Caco-2 (cell line): ENCODE results near the gene SRP9. TPM values are rescaled to one million over a fixed set of nuclear protein-coding genes. Genes with fewer than 3 reads are reported as not detected.

Source experiments
- BruUV-seq: library from RNA; stranded (reverse); fragments of 400-500 nt; replicated peaks from 2 replicates; lab custom pipeline; 2021; lab: Mats Ljungman, UMichigan
- CTCF ChIA-PET: fragments of 300-600 bp; sonication (Branson Sonifier 250); formaldehyde crosslinking; loops from one replicate; lab custom pipeline; 2022; ENCODE audit warnings: antibody characterized with exemption; lab: Charles Lee
- POLR2A ChIA-PET: fragments of 300-600 bp; sonication (Branson Sonifier 250); formaldehyde crosslinking; loops from one replicate; lab custom pipeline; 2022; ENCODE audit warnings: antibody characterized with exemption; lab: Charles Lee
- DNase-seq, 2 experiments: peaks; one replicate each; pipeline versions ENCODE4 v3.0.0 to v3.0.0-alpha.2; 2020 to 2022
- H3K27me3 ChIP-seq: replicated peaks from 2 replicates; pipeline ENCODE4 v1.6.0; 2011; ENCODE audit warnings: low read length; ENCODE audit not compliant: control insufficient read depth, insufficient read depth
- H3K36me3 ChIP-seq: 2 replicates; pipeline ENCODE4 v1.5.1; 2011; ENCODE audit warnings: low read length; ENCODE audit not compliant: control insufficient read depth, insufficient read depth
- H3K4me1 ChIP-seq: fragments of 250-450 bp; sonication (Bioruptor Pico); 2 replicates; pipeline ENCODE4 v1.5.1; 2020; ENCODE audit warnings: mild to moderate bottlenecking
- H3K4me3 ChIP-seq: 2 replicates; pipeline ENCODE4 v1.5.1; 2011; ENCODE audit warnings: low read depth, mild to moderate bottlenecking, control low read depth, low read length
- H3K9me3 ChIP-seq: fragments of 250-450 bp; sonication (Bioruptor Pico); 2 replicates; pipeline ENCODE4 v1.5.1; 2020; ENCODE audit warnings: mild to moderate bottlenecking, moderate library complexity
- H3K27ac Mint-ChIP-seq: one replicate; pipeline ENCODE4 v1.8.0; 2022; ENCODE audit warnings: mixed read lengths; ENCODE audit not compliant: unreplicated experiment
- H3K27me3 Mint-ChIP-seq: one replicate; pipeline ENCODE4 v1.8.0; 2022; ENCODE audit warnings: mixed read lengths; ENCODE audit not compliant: insufficient read depth, unreplicated experiment
- H3K36me3 Mint-ChIP-seq: one replicate; pipeline ENCODE4 v1.8.0; 2022; ENCODE audit warnings: mild to moderate bottlenecking, mixed read lengths; ENCODE audit not compliant: insufficient read depth, unreplicated experiment
- H3K4me1 Mint-ChIP-seq: one replicate; pipeline ENCODE4 v1.8.0; 2022; ENCODE audit warnings: low read depth, mixed read lengths; ENCODE audit not compliant: unreplicated experiment
- H3K4me3 Mint-ChIP-seq: one replicate; pipeline ENCODE4 v1.8.0; 2022; ENCODE audit warnings: mild to moderate bottlenecking, moderate library complexity, mixed read lengths; ENCODE audit not compliant: unreplicated experiment
- H3K9me3 Mint-ChIP-seq: one replicate; pipeline ENCODE4 v1.8.0; 2022; ENCODE audit warnings: mixed read lengths; ENCODE audit not compliant: unreplicated experiment
- intact Hi-C: fragments of 100-400 bp; cut with micrococcal nuclease; formaldehyde crosslinking; loops from one replicate; pipeline ENCODE4 v1.10.0; 2022; ENCODE audit not compliant: unreplicated experiment
- total RNA-seq: library from RNA; stranded (reverse); gene quantifications from 2 replicates; pipeline ENCODE4 v1.2.3, GENCODE V29; 2022
- TF ChIP-seq, protein P1 (sequence below), 2 experiments: fragments of 200-600 bp in 1 of 2; IDR thresholded peaks; 1 replicate in 1 of 2; 2 replicates in 1 of 2; pipeline versions ENCODE4 v1.5.1 to v1.8.0; 2011 to 2022; ENCODE audit warnings: antibody characterized with exemption in 1 of 2, control low read depth in 1 of 2, inconsistent platforms in 1 of 2, low read depth in 1 of 2, low read length in 1 of 2, mild to moderate bottlenecking in 1 of 2, moderate library complexity in 1 of 2; ENCODE audit not compliant: insufficient read depth in 1 of 2, severe bottlenecking in 1 of 2, unreplicated experiment in 1 of 2

The SRP9 gene
- total RNA-seq, 1 experiment from 2014 or later = 261 TPM

DNA sequence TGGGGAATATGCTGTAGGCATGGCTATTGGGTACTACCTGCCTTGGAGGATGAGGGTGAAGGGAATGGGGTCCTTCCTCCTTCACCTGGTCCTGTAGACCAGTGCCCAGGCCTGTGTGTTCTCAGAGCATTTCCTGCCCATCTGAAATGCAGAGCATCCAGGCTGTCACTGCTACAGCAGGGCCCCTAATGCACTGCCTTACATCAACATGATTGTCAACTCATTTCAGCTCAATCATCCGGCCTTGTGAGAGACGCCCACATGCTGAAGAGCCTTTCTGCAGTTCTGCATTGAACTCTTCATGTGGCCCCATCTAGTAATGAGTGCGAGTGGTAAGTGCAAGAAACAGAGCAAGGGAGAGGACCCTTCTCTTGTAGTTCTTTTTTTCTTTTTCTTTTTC is 39.8 kb upstream of the SRP9 start:
- no peak for DNase-seq
- Mint-ChIP-seq H3K9me3 (no peaks in the 10 kb centered on the region), H3K4me3 (no peak overlapping the region), H3K27ac (no peak overlapping the region), H3K36me3 (no peaks in the 10 kb centered on the region), H3K27me3 (no peaks in the 10 kb centered on the region), H3K4me1 (peaks cover 11% of the 10 kb centered on the region)
- Histone ChIP-seq H3K36me3 (no peaks in the 10 kb centered on the region), H3K4me1 (no peaks in the 10 kb centered on the region), H3K4me3 (no peak overlapping the region), H3K9me3 (no peaks in the 10 kb centered on the region), H3K27me3 (no peaks in the 10 kb centered on the region)
- ChIA-PET CTCF (no interaction called here), POLR2A (no interaction called here)
- TF ChIP-seq, protein P1, sequence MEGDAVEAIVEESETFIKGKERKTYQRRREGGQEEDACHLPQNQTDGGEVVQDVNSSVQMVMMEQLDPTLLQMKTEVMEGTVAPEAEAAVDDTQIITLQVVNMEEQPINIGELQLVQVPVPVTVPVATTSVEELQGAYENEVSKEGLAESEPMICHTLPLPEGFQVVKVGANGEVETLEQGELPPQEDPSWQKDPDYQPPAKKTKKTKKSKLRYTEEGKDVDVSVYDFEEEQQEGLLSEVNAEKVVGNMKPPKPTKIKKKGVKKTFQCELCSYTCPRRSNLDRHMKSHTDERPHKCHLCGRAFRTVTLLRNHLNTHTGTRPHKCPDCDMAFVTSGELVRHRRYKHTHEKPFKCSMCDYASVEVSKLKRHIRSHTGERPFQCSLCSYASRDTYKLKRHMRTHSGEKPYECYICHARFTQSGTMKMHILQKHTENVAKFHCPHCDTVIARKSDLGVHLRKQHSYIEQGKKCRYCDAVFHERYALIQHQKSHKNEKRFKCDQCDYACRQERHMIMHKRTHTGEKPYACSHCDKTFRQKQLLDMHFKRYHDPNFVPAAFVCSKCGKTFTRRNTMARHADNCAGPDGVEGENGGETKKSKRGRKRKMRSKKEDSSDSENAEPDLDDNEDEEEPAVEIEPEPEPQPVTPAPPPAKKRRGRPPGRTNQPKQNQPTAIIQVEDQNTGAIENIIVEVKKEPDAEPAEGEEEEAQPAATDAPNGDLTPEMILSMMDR (IDR thresholded peaks at IDR 0.05; ENCODE audit: insufficient read depth in 1 of 2, low read depth in 1 of 2, low read length in 1 of 2, severe bottlenecking in 1 of 2, unreplicated experiment in 1 of 2) = no peak
- intact Hi-C loops = loop anchor here (5.0 kb wide), 1 partner anchor 34 kb away; no protein-coding TSS in a partner anchor
- no TSS peak for BruUV-seq

DNA sequence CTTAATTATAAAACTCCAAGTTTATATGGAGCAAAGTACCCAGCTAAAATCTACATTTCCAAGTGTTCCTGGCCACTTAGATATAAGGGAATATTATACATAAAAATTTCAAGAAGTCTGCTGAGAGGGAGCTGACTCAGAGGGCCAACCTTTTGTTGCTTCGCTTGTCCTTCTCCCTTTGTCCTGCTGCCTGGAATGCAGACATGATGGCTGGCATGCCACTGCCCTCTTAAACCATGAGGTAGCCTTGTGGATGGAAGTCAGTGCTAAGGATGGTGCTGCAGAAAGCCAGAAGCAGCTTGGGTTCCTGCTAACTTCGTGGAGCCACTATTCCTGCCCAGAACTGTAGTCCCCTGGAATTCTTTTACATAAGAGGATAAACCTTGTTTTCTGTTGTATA is 38.9 kb upstream of the SRP9 start:
- no peak overlapping the region for H3K4me3 ChIP-seq
- no peaks in the 10 kb centered on the region for H3K9me3 ChIP-seq
- no peaks in the 10 kb centered on the region for H3K36me3 ChIP-seq
- intact Hi-C loops = loop anchor here (5.0 kb wide), 1 partner anchor 34 kb away; no protein-coding TSS in a partner anchor
- H3K4me1 ChIP-seq = no peaks in the 10 kb centered on the region
- no peak for DNase-seq
- H3K4me1 Mint-ChIP-seq = peaks cover 11% of the 10 kb centered on the region
- POLR2A ChIA-PET = no interaction called here
- no peak overlapping the region for H3K27ac Mint-ChIP-seq
- no peaks in the 10 kb centered on the region for H3K27me3 Mint-ChIP-seq
- H3K4me3 Mint-ChIP-seq = no peak overlapping the region
- no peaks in the 10 kb centered on the region for H3K36me3 Mint-ChIP-seq
- no TSS peak for BruUV-seq
- TF ChIP-seq, protein P1 (IDR thresholded peaks at IDR 0.05; ENCODE audit: insufficient read depth in 1 of 2, low read depth in 1 of 2, low read length in 1 of 2, severe bottlenecking in 1 of 2, unreplicated experiment in 1 of 2) = no peak
- H3K9me3 Mint-ChIP-seq = no peaks in the 10 kb centered on the region
- no peaks in the 10 kb centered on the region for H3K27me3 ChIP-seq
- CTCF ChIA-PET = no interaction called here

DNA sequence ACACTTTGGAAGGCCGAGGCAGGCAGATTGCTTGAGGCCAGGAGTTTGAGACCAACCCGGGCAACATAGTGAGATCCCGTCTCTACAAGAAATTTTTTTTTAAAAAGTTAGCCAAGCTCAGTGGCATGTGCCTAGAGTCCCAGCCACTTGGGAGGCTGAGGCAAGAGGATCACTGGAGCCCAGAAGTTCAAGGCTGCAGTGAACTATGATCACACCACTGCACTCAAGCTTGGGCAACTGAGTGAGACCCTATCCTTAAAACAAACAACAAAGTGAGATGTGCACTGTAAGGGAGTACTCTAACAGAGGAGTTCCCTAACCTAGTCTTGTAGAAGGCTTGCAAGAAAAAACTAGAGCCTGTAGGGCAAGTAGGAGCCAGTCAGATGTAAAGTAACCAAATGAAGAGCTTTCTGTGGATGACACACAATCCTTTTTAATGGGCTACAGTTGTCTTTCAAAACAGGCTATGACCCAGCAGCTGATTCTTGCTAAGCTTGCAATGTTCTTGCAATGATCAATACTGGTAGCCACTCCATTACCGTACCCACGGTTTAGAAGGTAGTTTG is 38.0 kb upstream of the SRP9 start:
- Mint-ChIP-seq H3K4me1 (peaks cover 11% of the 10 kb centered on the region), H3K4me3 (no peak overlapping the region), H3K36me3 (no peaks in the 10 kb centered on the region), H3K9me3 (no peaks in the 10 kb centered on the region), H3K27me3 (no peaks in the 10 kb centered on the region), H3K27ac (no peak overlapping the region)
- Histone ChIP-seq H3K4me1 (no peaks in the 10 kb centered on the region), H3K36me3 (no peaks in the 10 kb centered on the region), H3K9me3 (no peaks in the 10 kb centered on the region), H3K4me3 (no peak overlapping the region), H3K27me3 (no peaks in the 10 kb centered on the region)
- CTCF ChIA-PET = no interaction called here
- TF ChIP-seq, protein P1 (IDR thresholded peaks at IDR 0.05; ENCODE audit: insufficient read depth in 1 of 2, low read depth in 1 of 2, low read length in 1 of 2, severe bottlenecking in 1 of 2, unreplicated experiment in 1 of 2) = no peak
- no TSS peak for BruUV-seq
- POLR2A ChIA-PET = no interaction called here
- no peak for DNase-seq
- intact Hi-C loops = loop anchor here (5.0 kb wide), 1 partner anchor 33 kb away; no protein-coding TSS in a partner anchor
